WTC11 (cell line): ENCODE measurements around the gene ITPR1. TPM values are rescaled to one million over a fixed set of nuclear protein-coding genes. Genes with fewer than 3 reads are reported as not detected.

ENCODE experiments used
- ATAC-seq: fragments of 200-7000 bp; cut with Tn5 transposase; 2 replicates; pipeline ENCODE4 v1.10.0; 2021; ENCODE audit warnings: mild to moderate bottlenecking, moderate library complexity
- CTCF ChIA-PET: fragments of 300-600 bp; sonication (Branson Sonifier 250); formaldehyde crosslinking; loops from one replicate; lab custom pipeline; 2021; ENCODE audit warnings: antibody characterized with exemption; lab: Charles Lee
- POLR2A ChIA-PET: fragments of 350-600 bp; sonication (Branson Sonifier 250); formaldehyde crosslinking; loops from one replicate; lab custom pipeline; 2021; ENCODE audit warnings: antibody characterized with exemption; lab: Charles Lee
- DNase-seq: peaks from one replicate; pipeline ENCODE4 v3.0.0; 2021; ENCODE audit warnings: low spot score
- H3K27ac Mint-ChIP-seq: 2 replicates; pipeline ENCODE4 v1.8.0; 2021; ENCODE audit warnings: mixed read lengths
- H3K27me3 Mint-ChIP-seq: 2 replicates; pipeline ENCODE4 v1.8.0; 2021; ENCODE audit warnings: low read depth, mild to moderate bottlenecking, moderate library complexity, mixed read lengths
- H3K36me3 Mint-ChIP-seq: 2 replicates; pipeline ENCODE4 v1.8.0; 2021; ENCODE audit warnings: mixed read lengths
- H3K4me1 Mint-ChIP-seq: 2 replicates; pipeline ENCODE4 v1.8.0; 2022; ENCODE audit warnings: mixed read lengths
- H3K4me3 Mint-ChIP-seq: 2 replicates; pipeline ENCODE4 v1.8.0; 2021; ENCODE audit warnings: mild to moderate bottlenecking, moderate library complexity, mixed read lengths
- H3K9me3 Mint-ChIP-seq: 2 replicates; pipeline ENCODE4 v1.8.0; 2021; ENCODE audit warnings: mixed read lengths
- AFF4 ChIP-seq: sonication (generic); formaldehyde crosslinking; IDR thresholded peaks from 2 replicates; pipeline ENCODE4 v1.8.1; 2023; ENCODE audit warnings: mild to moderate bottlenecking, missing genetic modification reagents, borderline replicate concordance
- E2F1 ChIP-seq: sonication (generic); formaldehyde crosslinking; IDR thresholded peaks from 2 replicates; pipeline ENCODE4 v1.8.0; 2022; ENCODE audit warnings: mild to moderate bottlenecking, missing genetic modification reagents
- FOXP1 ChIP-seq: sonication (generic); formaldehyde crosslinking; IDR thresholded peaks from 2 replicates; pipeline ENCODE4 v1.8.0; 2022; ENCODE audit warnings: missing genetic modification reagents, mild to moderate bottlenecking, moderate library complexity, borderline replicate concordance
- NFYB ChIP-seq: sonication (generic); formaldehyde crosslinking; conservative IDR thresholded peaks from 2 replicates; pipeline ENCODE4 v1.8.0; 2022; ENCODE audit warnings: low read depth, missing genetic modification reagents
- TP53 ChIP-seq: sonication (generic); formaldehyde crosslinking; IDR thresholded peaks from 2 replicates; pipeline ENCODE4 v1.8.1; 2023; ENCODE audit warnings: mild to moderate bottlenecking, missing genetic modification reagents
- ZBTB43 ChIP-seq: sonication (generic); formaldehyde crosslinking; IDR thresholded peaks from 2 replicates; pipeline ENCODE4 v1.8.1; 2023; ENCODE audit warnings: mild to moderate bottlenecking, missing genetic modification reagents
- ZNF416 ChIP-seq: fragments of 250-450 bp; sonication (Bioruptor Pico); IDR thresholded peaks from 2 replicates; pipeline ENCODE4 v1.9.0; 2021; ENCODE audit warnings: mild to moderate bottlenecking, inconsistent platforms
- total RNA-seq: library from RNA; stranded (reverse); gene quantifications from 3 replicates; pipeline ENCODE4 v1.2.3, GENCODE V29; 2021
- TF ChIP-seq, protein P1 (sequence below): sonication (generic); formaldehyde crosslinking; IDR thresholded peaks from 2 replicates; pipeline ENCODE4 v1.8.1; 2022; ENCODE audit warnings: mild to moderate bottlenecking, missing genetic modification reagents, moderate library complexity, borderline replicate concordance
- TF ChIP-seq, protein P2 (sequence below): sonication (generic); formaldehyde crosslinking; IDR thresholded peaks from 2 replicates; pipeline ENCODE4 v1.8.1; 2023; ENCODE audit warnings: mild to moderate bottlenecking, missing genetic modification reagents, moderate library complexity
- TF ChIP-seq, protein P3 (sequence below): fragments of 250-450 bp; sonication (Bioruptor Pico); IDR thresholded peaks from 2 replicates; pipeline ENCODE4 v1.9.0; 2021; ENCODE audit warnings: mild to moderate bottlenecking
- TF ChIP-seq, protein P4 (sequence below): fragments of 250-450 bp; sonication (Bioruptor Pico); IDR thresholded peaks from 2 replicates; pipeline ENCODE4 v1.8.0; 2021; ENCODE audit warnings: mild to moderate bottlenecking

Gene ITPR1
- total RNA-seq, 1 experiment from 2014 or later: 11.8 TPM

GRCh38 chr3:4529876-4530588 lies 36.9 kb downstream of the ITPR1 start:
- POLR2A ChIA-PET: interaction anchor here (0.6 kb wide), 1 partner anchor 37 kb away, joined by 3 read pairs; the partner anchor contains the start of gene ITPR1
- Mint-ChIP-seq H3K4me1 (peaks cover 21% of the 10 kb centered on the region), H3K4me3 (no peak overlapping the region), H3K27me3 (no peaks in the 10 kb centered on the region), H3K36me3 (no peaks in the 10 kb centered on the region), H3K9me3 (no peaks in the 10 kb centered on the region), H3K27ac (no peak overlapping the region)
- TF ChIP-seq, protein P1, sequence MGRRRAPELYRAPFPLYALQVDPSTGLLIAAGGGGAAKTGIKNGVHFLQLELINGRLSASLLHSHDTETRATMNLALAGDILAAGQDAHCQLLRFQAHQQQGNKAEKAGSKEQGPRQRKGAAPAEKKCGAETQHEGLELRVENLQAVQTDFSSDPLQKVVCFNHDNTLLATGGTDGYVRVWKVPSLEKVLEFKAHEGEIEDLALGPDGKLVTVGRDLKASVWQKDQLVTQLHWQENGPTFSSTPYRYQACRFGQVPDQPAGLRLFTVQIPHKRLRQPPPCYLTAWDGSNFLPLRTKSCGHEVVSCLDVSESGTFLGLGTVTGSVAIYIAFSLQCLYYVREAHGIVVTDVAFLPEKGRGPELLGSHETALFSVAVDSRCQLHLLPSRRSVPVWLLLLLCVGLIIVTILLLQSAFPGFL (CRISPR knock-in tag): no peak
- TF ChIP-seq, protein P2, sequence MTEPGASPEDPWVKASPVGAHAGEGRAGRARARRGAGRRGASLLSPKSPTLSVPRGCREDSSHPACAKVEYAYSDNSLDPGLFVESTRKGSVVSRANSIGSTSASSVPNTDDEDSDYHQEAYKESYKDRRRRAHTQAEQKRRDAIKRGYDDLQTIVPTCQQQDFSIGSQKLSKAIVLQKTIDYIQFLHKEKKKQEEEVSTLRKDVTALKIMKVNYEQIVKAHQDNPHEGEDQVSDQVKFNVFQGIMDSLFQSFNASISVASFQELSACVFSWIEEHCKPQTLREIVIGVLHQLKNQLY: no peak
- TF ChIP-seq AFF4 (CRISPR knock-in tag): no peak
- TF ChIP-seq, protein P3, sequence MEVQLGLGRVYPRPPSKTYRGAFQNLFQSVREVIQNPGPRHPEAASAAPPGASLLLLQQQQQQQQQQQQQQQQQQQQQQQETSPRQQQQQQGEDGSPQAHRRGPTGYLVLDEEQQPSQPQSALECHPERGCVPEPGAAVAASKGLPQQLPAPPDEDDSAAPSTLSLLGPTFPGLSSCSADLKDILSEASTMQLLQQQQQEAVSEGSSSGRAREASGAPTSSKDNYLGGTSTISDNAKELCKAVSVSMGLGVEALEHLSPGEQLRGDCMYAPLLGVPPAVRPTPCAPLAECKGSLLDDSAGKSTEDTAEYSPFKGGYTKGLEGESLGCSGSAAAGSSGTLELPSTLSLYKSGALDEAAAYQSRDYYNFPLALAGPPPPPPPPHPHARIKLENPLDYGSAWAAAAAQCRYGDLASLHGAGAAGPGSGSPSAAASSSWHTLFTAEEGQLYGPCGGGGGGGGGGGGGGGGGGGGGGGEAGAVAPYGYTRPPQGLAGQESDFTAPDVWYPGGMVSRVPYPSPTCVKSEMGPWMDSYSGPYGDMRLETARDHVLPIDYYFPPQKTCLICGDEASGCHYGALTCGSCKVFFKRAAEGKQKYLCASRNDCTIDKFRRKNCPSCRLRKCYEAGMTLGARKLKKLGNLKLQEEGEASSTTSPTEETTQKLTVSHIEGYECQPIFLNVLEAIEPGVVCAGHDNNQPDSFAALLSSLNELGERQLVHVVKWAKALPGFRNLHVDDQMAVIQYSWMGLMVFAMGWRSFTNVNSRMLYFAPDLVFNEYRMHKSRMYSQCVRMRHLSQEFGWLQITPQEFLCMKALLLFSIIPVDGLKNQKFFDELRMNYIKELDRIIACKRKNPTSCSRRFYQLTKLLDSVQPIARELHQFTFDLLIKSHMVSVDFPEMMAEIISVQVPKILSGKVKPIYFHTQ (CRISPR knock-in tag): no peak
- TF ChIP-seq, protein P4, sequence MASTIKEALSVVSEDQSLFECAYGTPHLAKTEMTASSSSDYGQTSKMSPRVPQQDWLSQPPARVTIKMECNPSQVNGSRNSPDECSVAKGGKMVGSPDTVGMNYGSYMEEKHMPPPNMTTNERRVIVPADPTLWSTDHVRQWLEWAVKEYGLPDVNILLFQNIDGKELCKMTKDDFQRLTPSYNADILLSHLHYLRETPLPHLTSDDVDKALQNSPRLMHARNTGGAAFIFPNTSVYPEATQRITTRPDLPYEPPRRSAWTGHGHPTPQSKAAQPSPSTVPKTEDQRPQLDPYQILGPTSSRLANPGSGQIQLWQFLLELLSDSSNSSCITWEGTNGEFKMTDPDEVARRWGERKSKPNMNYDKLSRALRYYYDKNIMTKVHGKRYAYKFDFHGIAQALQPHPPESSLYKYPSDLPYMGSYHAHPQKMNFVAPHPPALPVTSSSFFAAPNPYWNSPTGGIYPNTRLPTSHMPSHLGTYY (CRISPR knock-in tag): no peak
- no peak for TF ChIP-seq FOXP1 (CRISPR knock-in tag)
- no peak for TF ChIP-seq ZBTB43 (CRISPR knock-in tag)
- TF ChIP-seq NFYB (CRISPR knock-in tag): no peak
- TF ChIP-seq TP53 (CRISPR knock-in tag): no peak
- TF ChIP-seq E2F1: no peak
- no peak for TF ChIP-seq ZNF416 (CRISPR knock-in tag)
- DNase-seq (no peak), ATAC-seq (no peak)
- CTCF ChIA-PET: no interaction called here
